HepG2 (cell line): Measurements from ENCODE around the gene LIF. TPM values are rescaled to one million over a fixed set of nuclear protein-coding genes. Genes with fewer than 3 reads are reported as not detected.
A peak's percentile ranks its signal among the peaks of the same experiment; 100 is the strongest.

ENCODE experiments used
- ATAC-seq: fragments of 200-7000 bp; cut with Tn5 transposase; 3 replicates; pipeline ENCODE4 v1.9.1; 2020; ENCODE audit warnings: mild to moderate bottlenecking, moderate library complexity
- BruUV-seq: library from RNA; stranded (reverse); fragments of 400-500 nt; replicated peaks from 2 replicates; lab custom pipeline; 2021; lab: Mats Ljungman, UMichigan
- CTCF ChIA-PET: fragments of 300-600 bp; formaldehyde crosslinking; extraction: SDS; loops from one replicate; lab custom pipeline; 2021; ENCODE audit warnings: low total read pairs, inconsistent platforms, low intra/inter-chr PET ratio; lab: Yijun Ruan, JAX
- POLR2A ChIA-PET: fragments of 350-600 bp; sonication (Branson Sonifier 250); formaldehyde crosslinking; loops from one replicate; lab custom pipeline; 2020; ENCODE audit warnings: antibody characterized with exemption, inconsistent platforms; lab: Yijun Ruan, JAX
- DNase-seq: peaks from one replicate; pipeline ENCODE4 v3.0.0-alpha.2; 2015; ENCODE audit warnings: low spot score
- FAIRE-seq: peaks from 3 replicates; lab custom pipeline; 2011; peaks lifted over from hg19 to GRCh38; lab: Jason Lieb, UNC
- H2AFZ ChIP-seq: one replicate; pipeline ENCODE4 v1.6.1; 2011; ENCODE audit warnings: low read length, inconsistent platforms
- H3K27ac ChIP-seq: fragments of 300-600 bp; 3 replicates; pipeline ENCODE4 v1.8.0; 2011; ENCODE audit warnings: mixed run types, mild to moderate bottlenecking, mixed read lengths, low read length, inconsistent platforms; ENCODE audit not compliant: insufficient read depth; ENCODE audit errors: extremely low read length
- H3K27me3 ChIP-seq, 2 experiments: fragments of 200-600 bp in 1 of 2; 2 replicates in 1 of 2; 3 replicates in 1 of 2; pipeline versions ENCODE4 v1.6.0 to v1.8.0; 2011; ENCODE audit warnings: low read length in 2 of 2, mild to moderate bottlenecking in 2 of 2, moderate library complexity in 2 of 2, inconsistent platforms in 1 of 2; ENCODE audit not compliant: insufficient read depth in 2 of 2, control insufficient read depth in 1 of 2
- H3K36me3 ChIP-seq, 2 experiments: fragments of 200-600 bp in 1 of 2; replicated peaks in 1 of 2; 2 replicates in 1 of 2; 3 replicates in 1 of 2; pipeline versions ENCODE4 v1.5.1 to v1.8.0; 2011; ENCODE audit warnings: low read length in 2 of 2, inconsistent platforms in 1 of 2; ENCODE audit not compliant: insufficient read depth in 2 of 2, control insufficient read depth in 1 of 2
- H3K4me1 ChIP-seq: 2 replicates; pipeline ENCODE4 v1.5.1; 2012; ENCODE audit warnings: low read length, inconsistent platforms; ENCODE audit not compliant: insufficient read depth
- H3K4me2 ChIP-seq: 2 replicates; pipeline ENCODE4 v1.6.0; 2011; ENCODE audit warnings: low read depth, low read length, inconsistent platforms
- H3K4me3 ChIP-seq, 3 experiments: fragments of 200-600 bp in 1 of 3; sonication (generic), shearing (Covaris generic) in 1 of 3; replicated peaks in 1 of 3; 2 replicates each; pipeline ENCODE4 v1.5.1; 2011 to 2016; ENCODE audit warnings: low read length in 3 of 3, inconsistent platforms in 2 of 3, low read depth in 2 of 3, mild to moderate bottlenecking in 2 of 3, control low read depth in 1 of 3, mixed read lengths in 1 of 3; ENCODE audit not compliant: insufficient read depth in 1 of 3
- H3K79me2 ChIP-seq: one replicate; pipeline ENCODE4 v1.6.1; 2011; ENCODE audit warnings: low read length, inconsistent platforms; ENCODE audit not compliant: insufficient read depth
- H3K9ac ChIP-seq: 2 replicates; pipeline ENCODE4 v1.6.0; 2011; ENCODE audit warnings: mild to moderate bottlenecking, low read depth, low read length, inconsistent platforms; ENCODE audit not compliant: insufficient read depth
- H3K9me3 ChIP-seq: 2 replicates; pipeline ENCODE4 v1.5.1; 2012; ENCODE audit warnings: mild to moderate bottlenecking, low read length
- H4K20me1 ChIP-seq: 2 replicates; pipeline ENCODE4 v1.6.0; 2011; ENCODE audit warnings: inconsistent platforms, mild to moderate bottlenecking, low read length, moderate library complexity; ENCODE audit not compliant: insufficient read depth
- BORCS8-MEF2B ChIP-seq: sonication (generic); formaldehyde crosslinking; IDR thresholded peaks from 2 replicates; pipeline ENCODE4 v1.8.0; 2022; ENCODE audit warnings: mild to moderate bottlenecking, missing genetic modification reagents
- FOXC1 ChIP-seq: sonication (generic); formaldehyde crosslinking; IDR thresholded peaks from 2 replicates; pipeline ENCODE4 v1.8.0; 2022; ENCODE audit warnings: mild to moderate bottlenecking, missing genetic modification reagents, borderline replicate concordance
- GATAD2A ChIP-seq: IDR thresholded peaks from 2 replicates; pipeline ENCODE4 v1.6.1; 2016
- KDM2A ChIP-seq: sonication (generic); formaldehyde crosslinking; IDR thresholded peaks from 2 replicates; pipeline ENCODE4 v1.4.0; 2020; ENCODE audit warnings: low read depth, missing genetic modification reagents, borderline replicate concordance
- MEIS2 ChIP-seq: sonication (generic); formaldehyde crosslinking; IDR thresholded peaks from 2 replicates; pipeline ENCODE4 v1.9.0; 2021; ENCODE audit warnings: mild to moderate bottlenecking, missing genetic modification reagents
- SP5 ChIP-seq: IDR thresholded peaks from 2 replicates; pipeline ENCODE4 v1.6.1; 2016; ENCODE audit warnings: low read depth, borderline replicate concordance
- SSRP1 ChIP-seq: IDR thresholded peaks from 2 replicates; pipeline ENCODE4 v1.6.1; 2016; ENCODE audit warnings: control low read depth
- TAF1 ChIP-seq: sonication (generic); formaldehyde crosslinking; IDR thresholded peaks from 2 replicates; pipeline ENCODE4 v1.4.0; 2020; ENCODE audit warnings: missing genetic modification reagents
- TARDBP ChIP-seq: sonication (generic); formaldehyde crosslinking; IDR thresholded peaks from 2 replicates; pipeline ENCODE4 v1.8.0; 2022; ENCODE audit warnings: mild to moderate bottlenecking, missing genetic modification reagents
- TEAD2 ChIP-seq: sonication (generic); formaldehyde crosslinking; IDR thresholded peaks from 2 replicates; pipeline ENCODE4 v1.9.0; 2021; ENCODE audit warnings: missing genetic modification reagents
- ZBTB21 ChIP-seq: sonication (generic); formaldehyde crosslinking; IDR thresholded peaks from 2 replicates; pipeline ENCODE4 v1.4.0; 2020; ENCODE audit warnings: missing genetic modification reagents
- ZBTB7B ChIP-seq: sonication (generic); formaldehyde crosslinking; IDR thresholded peaks from 2 replicates; pipeline ENCODE4 v1.4.0; 2020; ENCODE audit warnings: missing genetic modification reagents
- ZNF570 ChIP-seq: sonication (generic); formaldehyde crosslinking; IDR thresholded peaks from 2 replicates; pipeline ENCODE4 v1.4.0; 2020; ENCODE audit warnings: mild to moderate bottlenecking, missing genetic modification reagents, borderline replicate concordance
- ZNF598 ChIP-seq: sonication (generic); formaldehyde crosslinking; IDR thresholded peaks from 2 replicates; pipeline ENCODE4 v1.5.1; 2020; ENCODE audit warnings: mild to moderate bottlenecking, missing genetic modification reagents, borderline replicate concordance
- ZNF672 ChIP-seq: sonication (generic); formaldehyde crosslinking; IDR thresholded peaks from 2 replicates; pipeline ENCODE4 v1.8.1; 2022; ENCODE audit warnings: missing genetic modification reagents
- ZNF709 ChIP-seq: sonication (generic); formaldehyde crosslinking; IDR thresholded peaks from 2 replicates; pipeline ENCODE4 v1.5.0; 2020; ENCODE audit warnings: mild to moderate bottlenecking, missing genetic modification reagents
- WGBS: methylation state at CpG from one replicate; pipeline ENCODE4 v1.1.6; 2017; ENCODE audit warnings: low lambda C conversion rate; 5-methylcytosine and 5-hydroxymethylcytosine counted together
- in situ Hi-C: cut with HindIII; loops from 2 replicates; pipeline ENCODE4 v1.10.0; 2017; ENCODE audit warnings: low pct_unique_long_range_greater_than_20kb; ENCODE audit not compliant: extremely low pct_ligation_motif_present
- intact Hi-C: fragments of 100-400 bp; cut with micrococcal nuclease; formaldehyde crosslinking; loops from one replicate; pipeline ENCODE4 v1.10.0; 2022; ENCODE audit not compliant: unreplicated experiment
- polyA plus RNA-seq, 8 experiments: library from polyadenylated mRNA; depleted of rRNA in 3 of 8; stranded (reverse) in 7 of 8; unstranded in 1 of 8; fragments of >200 nt; fragmentation: Illumina TruSeq in 4 of 8; extraction: Trizol in 4 of 8; gene quantifications; 2 replicates each; pipeline versions ENCODE4 v1.2.1 to v1.2.3, GENCODE V29; 2011 to 2016; ENCODE audit warnings: low read depth in 4 of 8, missing spikeins in 1 of 8, mixed read lengths in 1 of 8; ENCODE audit not compliant: insufficient read depth in 1 of 8
- total RNA-seq, 5 experiments: library from RNA; depleted of rRNA; stranded (reverse); fragments of >200 nt; fragmentation: Illumina TruSeq; extraction: Trizol; gene quantifications; 2 replicates each; pipeline ENCODE4 v1.2.3, GENCODE V29; 2016; ENCODE audit warnings: low read depth in 1 of 5
- TF ChIP-seq, protein P1 (sequence below): sonication (generic); formaldehyde crosslinking; IDR thresholded peaks from 2 replicates; pipeline ENCODE4 v1.4.0; 2020; ENCODE audit warnings: missing genetic modification reagents
- TF ChIP-seq, protein P2 (sequence below): sonication (generic); formaldehyde crosslinking; IDR thresholded peaks from 2 replicates; pipeline ENCODE4 v1.4.0; 2020; ENCODE audit warnings: low read depth, missing genetic modification reagents

LIF gene
- total and polyA plus RNA-seq, 2 of the 13 experiments (the other 11 are each of a cell fraction or from before 2014, with no cell fraction given), result 3.6 to 8.5 TPM

DNA sequence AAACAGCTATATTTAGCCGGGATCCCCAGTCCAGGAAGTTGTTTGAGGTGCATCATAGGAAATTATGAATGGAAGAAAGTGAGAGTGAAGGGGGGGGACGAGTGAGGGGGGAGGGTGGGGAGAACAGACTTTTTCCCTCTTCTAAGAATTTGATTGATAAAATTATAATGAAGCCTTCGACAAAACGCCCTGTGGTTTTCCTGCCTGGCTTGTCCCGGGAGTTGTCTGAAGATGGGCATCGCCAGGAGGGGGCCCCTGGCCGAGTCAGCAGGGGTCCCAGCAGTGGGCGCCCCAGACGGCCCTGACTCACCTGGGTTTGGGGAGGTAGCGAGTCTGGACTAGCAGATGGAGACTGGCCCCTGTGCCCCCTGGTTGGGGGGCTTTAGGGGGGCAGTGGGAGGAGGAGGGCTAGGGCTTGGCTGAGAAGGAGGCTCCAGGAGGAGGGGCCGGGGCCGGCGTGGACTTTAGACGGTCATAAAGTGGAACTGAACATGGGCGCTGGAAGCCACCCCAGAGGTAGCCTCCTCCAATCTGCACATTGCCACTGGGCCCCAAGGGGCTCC, 336 bp upstream of the LIF start:
- no peaks in the 10 kb centered on the region for H3K36me3 ChIP-seq
- no peak overlapping the region for H2AFZ ChIP-seq
- peaks cover 63% of the 10 kb centered on the region for H3K4me1 ChIP-seq
- no peak for TF ChIP-seq MEIS2 (CRISPR knock-in tag)
- no peak for TF ChIP-seq TARDBP (CRISPR knock-in tag)
- TF ChIP-seq SP5, result 0 out of 2 replicates have a peak, but pooled peaks have one; percentile 24
- no peak for TF ChIP-seq ZNF709 (CRISPR knock-in tag)
- no peak for TF ChIP-seq ZNF598 (CRISPR knock-in tag)
- TF ChIP-seq ZNF570, result no peak
- no peak for TF ChIP-seq BORCS8-MEF2B (CRISPR knock-in tag)
- TF ChIP-seq KDM2A (CRISPR knock-in tag), result peak; percentile 41; the same call in 1 of the 2 replicates
- no peak for TF ChIP-seq SSRP1 (CRISPR knock-in tag)
- no peak for TF ChIP-seq ZBTB21 (CRISPR knock-in tag)
- 0 out of 2 replicates have a peak, but pooled peaks have one; percentile 6 for TF ChIP-seq TAF1
- no peak for TF ChIP-seq TEAD2 (CRISPR knock-in tag)
- 0 out of 2 replicates have a peak, but pooled peaks have one; percentile 15 for TF ChIP-seq GATAD2A (CRISPR knock-in tag)
- TF ChIP-seq ZBTB7B (CRISPR knock-in tag), result peak; percentile 43; the same call in 1 of the 2 replicates
- TF ChIP-seq ZNF672 (CRISPR knock-in tag), result no peak
- TF ChIP-seq, protein P1, sequence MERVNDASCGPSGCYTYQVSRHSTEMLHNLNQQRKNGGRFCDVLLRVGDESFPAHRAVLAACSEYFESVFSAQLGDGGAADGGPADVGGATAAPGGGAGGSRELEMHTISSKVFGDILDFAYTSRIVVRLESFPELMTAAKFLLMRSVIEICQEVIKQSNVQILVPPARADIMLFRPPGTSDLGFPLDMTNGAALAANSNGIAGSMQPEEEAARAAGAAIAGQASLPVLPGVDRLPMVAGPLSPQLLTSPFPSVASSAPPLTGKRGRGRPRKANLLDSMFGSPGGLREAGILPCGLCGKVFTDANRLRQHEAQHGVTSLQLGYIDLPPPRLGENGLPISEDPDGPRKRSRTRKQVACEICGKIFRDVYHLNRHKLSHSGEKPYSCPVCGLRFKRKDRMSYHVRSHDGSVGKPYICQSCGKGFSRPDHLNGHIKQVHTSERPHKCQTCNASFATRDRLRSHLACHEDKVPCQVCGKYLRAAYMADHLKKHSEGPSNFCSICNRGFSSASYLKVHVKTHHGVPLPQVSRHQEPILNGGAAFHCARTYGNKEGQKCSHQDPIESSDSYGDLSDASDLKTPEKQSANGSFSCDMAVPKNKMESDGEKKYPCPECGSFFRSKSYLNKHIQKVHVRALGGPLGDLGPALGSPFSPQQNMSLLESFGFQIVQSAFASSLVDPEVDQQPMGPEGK (CRISPR knock-in tag), result peak; percentile 68
- TF ChIP-seq FOXC1 (CRISPR knock-in tag), result no peak
- TF ChIP-seq, protein P2, sequence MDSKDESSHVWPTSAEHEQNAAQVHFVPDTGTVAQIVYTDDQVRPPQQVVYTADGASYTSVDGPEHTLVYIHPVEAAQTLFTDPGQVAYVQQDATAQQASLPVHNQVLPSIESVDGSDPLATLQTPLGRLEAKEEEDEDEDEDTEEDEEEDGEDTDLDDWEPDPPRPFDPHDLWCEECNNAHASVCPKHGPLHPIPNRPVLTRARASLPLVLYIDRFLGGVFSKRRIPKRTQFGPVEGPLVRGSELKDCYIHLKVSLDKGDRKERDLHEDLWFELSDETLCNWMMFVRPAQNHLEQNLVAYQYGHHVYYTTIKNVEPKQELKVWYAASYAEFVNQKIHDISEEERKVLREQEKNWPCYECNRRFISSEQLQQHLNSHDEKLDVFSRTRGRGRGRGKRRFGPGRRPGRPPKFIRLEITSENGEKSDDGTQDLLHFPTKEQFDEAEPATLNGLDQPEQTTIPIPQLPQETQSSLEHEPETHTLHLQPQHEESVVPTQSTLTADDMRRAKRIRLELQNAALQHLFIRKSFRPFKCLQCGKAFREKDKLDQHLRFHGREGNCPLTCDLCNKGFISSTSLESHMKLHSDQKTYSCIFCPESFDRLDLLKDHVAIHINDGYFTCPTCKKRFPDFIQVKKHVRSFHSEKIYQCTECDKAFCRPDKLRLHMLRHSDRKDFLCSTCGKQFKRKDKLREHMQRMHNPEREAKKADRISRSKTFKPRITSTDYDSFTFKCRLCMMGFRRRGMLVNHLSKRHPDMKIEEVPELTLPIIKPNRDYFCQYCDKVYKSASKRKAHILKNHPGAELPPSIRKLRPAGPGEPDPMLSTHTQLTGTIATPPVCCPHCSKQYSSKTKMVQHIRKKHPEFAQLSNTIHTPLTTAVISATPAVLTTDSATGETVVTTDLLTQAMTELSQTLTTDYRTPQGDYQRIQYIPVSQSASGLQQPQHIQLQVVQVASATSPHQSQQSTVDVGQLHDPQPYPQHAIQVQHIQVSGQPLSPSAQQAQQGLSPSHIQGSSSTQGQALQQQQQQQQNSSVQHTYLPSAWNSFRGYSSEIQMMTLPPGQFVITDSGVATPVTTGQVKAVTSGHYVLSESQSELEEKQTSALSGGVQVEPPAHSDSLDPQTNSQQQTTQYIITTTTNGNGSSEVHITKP (CRISPR knock-in tag), result no peak

More for the DNA sequence above, 336 bp upstream of the LIF start:
- ChIA-PET CTCF (no interaction called here), POLR2A (interaction anchor here (1.2 kb wide), 1 partner anchor 40 kb away, joined by 3 read pairs; no protein-coding TSS in a partner anchor)
- BruUV-seq, result no TSS peak
- no peaks in the 10 kb centered on the region for H3K9me3 ChIP-seq
- H3K27ac ChIP-seq, result peak overlapping the region; percentile 1
- DNase-seq, result no peak
- H4K20me1 ChIP-seq, result no peaks in the 10 kb centered on the region
- peak overlapping the region; percentile 74 for H3K4me2 ChIP-seq
- no peak for FAIRE-seq
- WGBS, result 36% methylated on average over 14 of the region's 15 CpGs
- H3K79me2 ChIP-seq, result no peaks in the 10 kb centered on the region
- no peaks in the 10 kb centered on the region for H3K27me3 ChIP-seq
- in situ Hi-C loops, result no loop called here
- peak overlapping the region; percentile 36 to 67 (median 56); a peak in 5 of 6 replicates for H3K4me3 ChIP-seq
- peak overlapping the region; percentile 52 for H3K9ac ChIP-seq
- peak; percentile 15; the same call in 2 of the 3 replicates for ATAC-seq
- intact Hi-C loops, result no loop called here
